NCI-H345 (cell line): Measurements from ENCODE around the gene SPINK14.

ENCODE experiments used
- DNase-seq: peaks from one replicate; lab custom pipeline; 2025; lab: John Stamatoyannopoulos, UW

Gene SPINK14

GRCh38 chr5:148168246-148168645 is at the start of gene SPINK14:
Gene SPINK14 (plus strand): TSS chr5:148168546. CDS start chr5:148169733, 1,187 bp downstream.
- no peak for DNase-seq

- no peak for DNase-seq
Observed at GRCh38 chr5:148120317-148120716, 48.0 kb upstream of the SPINK14 start.

GRCh38 chr5:148125641-148126040 is 42.7 kb upstream of the SPINK14 start:
- no peak for DNase-seq

- no peak for DNase-seq
Observed at GRCh38 chr5:148135091-148136048, 33.0 kb upstream of the SPINK14 start.

- no peak for DNase-seq
Observed at GRCh38 chr5:148140846-148141245, 27.5 kb upstream of the SPINK14 start.

- no peak for DNase-seq
Observed at GRCh38 chr5:148141645-148142044, 26.7 kb upstream of the SPINK14 start.

GRCh38 chr5:148145916-148146315 is 22.4 kb upstream of the SPINK14 start:
- peak; percentile 66 for DNase-seq

- no peak for DNase-seq
Observed at GRCh38 chr5:148146487-148146886, 21.9 kb upstream of the SPINK14 start.

GRCh38 chr5:148147415-148147814 is 20.9 kb upstream of the SPINK14 start:
- peak; percentile 76 for DNase-seq

- no peak for DNase-seq
Observed at GRCh38 chr5:148151872-148152271, 16.5 kb upstream of the SPINK14 start.

GRCh38 chr5:148152781-148153180 is 15.6 kb upstream of the SPINK14 start:
- no peak for DNase-seq

- DNase-seq = no peak
Observed at GRCh38 chr5:148156609-148157008, 11.7 kb upstream of the SPINK14 start.

- no peak for DNase-seq
Observed at GRCh38 chr5:148162038-148162437, 6.3 kb upstream of the SPINK14 start.

GRCh38 chr5:148163345-148163744 is 5.0 kb upstream of the SPINK14 start:
- DNase-seq = no peak

GRCh38 chr5:148166550-148167283 is 1.6 kb upstream of the SPINK14 start:
- DNase-seq = no peak

GRCh38 chr5:148172377-148172776 is 4.0 kb downstream of the SPINK14 start:
- DNase-seq = no peak

GRCh38 chr5:148176480-148176879 is 8.1 kb downstream of the SPINK14 start:
- DNase-seq = no peak

- no peak for DNase-seq
Observed at GRCh38 chr5:148177207-148177606, 8.9 kb downstream of the SPINK14 start.

GRCh38 chr5:148179234-148179824 is 11.0 kb downstream of the SPINK14 start:
- DNase-seq = peak; percentile 69

- DNase-seq = no peak
Observed at GRCh38 chr5:148186248-148187003, 18.1 kb downstream of the SPINK14 start.

- no peak for DNase-seq
Observed at GRCh38 chr5:148191010-148191409, 22.7 kb downstream of the SPINK14 start.

- no peak for DNase-seq
Observed at GRCh38 chr5:148193202-148193601, 24.9 kb downstream of the SPINK14 start.
